ENCODE data around the gene KIFC3. TPM values are rescaled to one million over a fixed set of nuclear protein-coding genes. Genes with fewer than 3 reads are reported as not detected.
A peak's percentile ranks its signal among the peaks of the same experiment; 100 is the strongest.

Gene KIFC3
- total and polyA plus RNA-seq, 2 of the 13 experiments (the other 11 are each of a cell fraction or from before 2014, with no cell fraction given), result 42.1 to 45.3 TPM

DNA sequence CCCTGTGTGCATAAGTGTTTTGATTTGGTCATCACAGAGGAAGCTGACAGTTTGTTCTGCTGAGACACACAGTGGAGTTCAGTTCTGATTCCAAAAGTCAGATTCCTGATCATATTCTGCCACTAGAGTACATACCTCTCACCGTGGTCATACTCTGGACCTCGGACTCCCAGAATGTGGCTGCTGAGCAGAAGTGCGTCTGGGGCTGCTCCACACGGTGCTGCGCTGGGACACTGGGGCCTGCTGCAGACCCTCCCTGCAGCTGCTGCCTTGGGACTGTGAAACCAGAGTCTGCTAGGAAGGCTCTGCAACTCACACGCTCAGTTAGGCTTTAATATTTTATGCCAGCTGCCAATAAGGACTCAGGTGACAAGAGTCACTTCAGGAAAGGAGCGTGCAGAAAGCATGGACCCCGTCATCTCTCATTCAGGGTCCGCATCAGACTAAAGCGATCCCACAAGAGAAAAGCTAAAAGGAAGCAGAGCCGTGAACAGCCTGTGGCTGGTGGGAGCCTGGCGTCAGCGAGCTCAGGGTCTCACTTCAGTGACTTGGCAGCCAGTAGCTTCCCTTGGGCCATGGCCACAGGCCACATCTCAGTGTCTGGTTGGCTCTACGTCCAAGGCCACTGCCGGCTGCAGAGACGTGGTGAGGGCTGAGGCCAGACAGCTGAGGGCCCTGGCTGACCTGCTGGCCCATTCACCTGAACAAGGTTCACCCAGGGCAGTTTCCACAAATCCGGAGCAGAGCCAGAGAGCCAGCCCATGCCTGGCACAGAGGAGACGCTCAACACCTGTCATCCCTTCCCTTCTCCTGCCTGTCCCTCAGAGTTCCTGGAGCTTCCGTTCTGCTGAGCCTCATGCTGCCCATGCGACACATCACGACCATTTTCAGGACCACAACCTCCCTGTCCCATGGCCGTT is 24.7 kb upstream of the KIFC3 start (continued):
- TF ChIP-seq ONECUT2 (CRISPR knock-in tag; IDR thresholded peaks at IDR 0.05) (no peak), TCF7L2 (IDR thresholded peaks at IDR 0.05; ENCODE audit: low read depth, low read length) (no peak), ZNF790 (CRISPR knock-in tag; IDR thresholded peaks at IDR 0.05; ENCODE audit: borderline replicate concordance) (no peak), MIER2 (CRISPR knock-in tag; IDR thresholded peaks at IDR 0.05) (peak; percentile 77), ZMYM3 (CRISPR knock-in tag; IDR thresholded peaks at IDR 0.05) (peak; percentile 95), ZNF253 (CRISPR knock-in tag; IDR thresholded peaks at IDR 0.05; ENCODE audit: borderline replicate concordance) (no peak), JDP2 (CRISPR knock-in tag; IDR thresholded peaks at IDR 0.05; ENCODE audit: borderline replicate concordance) (no peak), ZNF501 (CRISPR knock-in tag; IDR thresholded peaks at IDR 0.05) (peak; percentile 86), ZNF430 (CRISPR knock-in tag; IDR thresholded peaks at IDR 0.05) (peak; percentile 90; the same call in 1 of the 2 replicates), NFYB (CRISPR knock-in tag; IDR thresholded peaks at IDR 0.05) (peak; percentile 57; the same call in 1 of the 2 replicates), ZNF652 (CRISPR knock-in tag; IDR thresholded peaks at IDR 0.05; ENCODE audit: borderline replicate concordance, low read depth) (no peak), ZNF296 (CRISPR knock-in tag; conservative IDR thresholded peaks at IDR 0.05) (peak; percentile 90; the same call in 1 of the 2 replicates), TBP (CRISPR knock-in tag; IDR thresholded peaks at IDR 0.05) (no peak)
- TF ChIP-seq, protein P1, sequence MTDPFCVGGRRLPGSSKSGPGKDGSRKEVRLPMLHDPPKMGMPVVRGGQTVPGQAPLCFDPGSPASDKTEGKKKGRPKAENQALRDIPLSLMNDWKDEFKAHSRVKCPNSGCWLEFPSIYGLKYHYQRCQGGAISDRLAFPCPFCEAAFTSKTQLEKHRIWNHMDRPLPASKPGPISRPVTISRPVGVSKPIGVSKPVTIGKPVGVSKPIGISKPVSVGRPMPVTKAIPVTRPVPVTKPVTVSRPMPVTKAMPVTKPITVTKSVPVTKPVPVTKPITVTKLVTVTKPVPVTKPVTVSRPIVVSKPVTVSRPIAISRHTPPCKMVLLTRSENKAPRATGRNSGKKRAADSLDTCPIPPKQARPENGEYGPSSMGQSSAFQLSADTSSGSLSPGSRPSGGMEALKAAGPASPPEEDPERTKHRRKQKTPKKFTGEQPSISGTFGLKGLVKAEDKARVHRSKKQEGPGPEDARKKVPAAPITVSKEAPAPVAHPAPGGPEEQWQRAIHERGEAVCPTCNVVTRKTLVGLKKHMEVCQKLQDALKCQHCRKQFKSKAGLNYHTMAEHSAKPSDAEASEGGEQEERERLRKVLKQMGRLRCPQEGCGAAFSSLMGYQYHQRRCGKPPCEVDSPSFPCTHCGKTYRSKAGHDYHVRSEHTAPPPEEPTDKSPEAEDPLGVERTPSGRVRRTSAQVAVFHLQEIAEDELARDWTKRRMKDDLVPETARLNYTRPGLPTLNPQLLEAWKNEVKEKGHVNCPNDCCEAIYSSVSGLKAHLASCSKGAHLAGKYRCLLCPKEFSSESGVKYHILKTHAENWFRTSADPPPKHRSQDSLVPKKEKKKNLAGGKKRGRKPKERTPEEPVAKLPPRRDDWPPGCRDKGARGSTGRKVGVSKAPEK (CRISPR knock-in tag; IDR thresholded peaks at IDR 0.05; ENCODE audit: borderline replicate concordance), result peak; percentile 98
- TF ChIP-seq, protein P2, sequence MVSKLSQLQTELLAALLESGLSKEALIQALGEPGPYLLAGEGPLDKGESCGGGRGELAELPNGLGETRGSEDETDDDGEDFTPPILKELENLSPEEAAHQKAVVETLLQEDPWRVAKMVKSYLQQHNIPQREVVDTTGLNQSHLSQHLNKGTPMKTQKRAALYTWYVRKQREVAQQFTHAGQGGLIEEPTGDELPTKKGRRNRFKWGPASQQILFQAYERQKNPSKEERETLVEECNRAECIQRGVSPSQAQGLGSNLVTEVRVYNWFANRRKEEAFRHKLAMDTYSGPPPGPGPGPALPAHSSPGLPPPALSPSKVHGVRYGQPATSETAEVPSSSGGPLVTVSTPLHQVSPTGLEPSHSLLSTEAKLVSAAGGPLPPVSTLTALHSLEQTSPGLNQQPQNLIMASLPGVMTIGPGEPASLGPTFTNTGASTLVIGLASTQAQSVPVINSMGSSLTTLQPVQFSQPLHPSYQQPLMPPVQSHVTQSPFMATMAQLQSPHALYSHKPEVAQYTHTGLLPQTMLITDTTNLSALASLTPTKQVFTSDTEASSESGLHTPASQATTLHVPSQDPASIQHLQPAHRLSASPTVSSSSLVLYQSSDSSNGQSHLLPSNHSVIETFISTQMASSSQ (IDR thresholded peaks at IDR 0.05; ENCODE audit: low read depth), result no peak
- TF ChIP-seq, protein P2 (CRISPR knock-in tag; IDR thresholded peaks at IDR 0.05; ENCODE audit: borderline replicate concordance), result peak; percentile 64; the same call in 1 of the 2 replicates
- TF ChIP-seq, protein P3, sequence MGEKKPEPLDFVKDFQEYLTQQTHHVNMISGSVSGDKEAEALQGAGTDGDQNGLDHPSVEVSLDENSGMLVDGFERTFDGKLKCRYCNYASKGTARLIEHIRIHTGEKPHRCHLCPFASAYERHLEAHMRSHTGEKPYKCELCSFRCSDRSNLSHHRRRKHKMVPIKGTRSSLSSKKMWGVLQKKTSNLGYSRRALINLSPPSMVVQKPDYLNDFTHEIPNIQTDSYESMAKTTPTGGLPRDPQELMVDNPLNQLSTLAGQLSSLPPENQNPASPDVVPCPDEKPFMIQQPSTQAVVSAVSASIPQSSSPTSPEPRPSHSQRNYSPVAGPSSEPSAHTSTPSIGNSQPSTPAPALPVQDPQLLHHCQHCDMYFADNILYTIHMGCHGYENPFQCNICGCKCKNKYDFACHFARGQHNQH (CRISPR knock-in tag; IDR thresholded peaks at IDR 0.05), result peak; percentile 69
- TF ChIP-seq, protein P4, sequence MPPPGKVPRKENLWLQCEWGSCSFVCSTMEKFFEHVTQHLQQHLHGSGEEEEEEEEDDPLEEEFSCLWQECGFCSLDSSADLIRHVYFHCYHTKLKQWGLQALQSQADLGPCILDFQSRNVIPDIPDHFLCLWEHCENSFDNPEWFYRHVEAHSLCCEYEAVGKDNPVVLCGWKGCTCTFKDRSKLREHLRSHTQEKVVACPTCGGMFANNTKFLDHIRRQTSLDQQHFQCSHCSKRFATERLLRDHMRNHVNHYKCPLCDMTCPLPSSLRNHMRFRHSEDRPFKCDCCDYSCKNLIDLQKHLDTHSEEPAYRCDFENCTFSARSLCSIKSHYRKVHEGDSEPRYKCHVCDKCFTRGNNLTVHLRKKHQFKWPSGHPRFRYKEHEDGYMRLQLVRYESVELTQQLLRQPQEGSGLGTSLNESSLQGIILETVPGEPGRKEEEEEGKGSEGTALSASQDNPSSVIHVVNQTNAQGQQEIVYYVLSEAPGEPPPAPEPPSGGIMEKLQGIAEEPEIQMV (CRISPR knock-in tag; IDR thresholded peaks at IDR 0.05; ENCODE audit: low read depth), result peak; percentile 20; the same call in 1 of the 2 replicates
- TF ChIP-seq, protein P5, sequence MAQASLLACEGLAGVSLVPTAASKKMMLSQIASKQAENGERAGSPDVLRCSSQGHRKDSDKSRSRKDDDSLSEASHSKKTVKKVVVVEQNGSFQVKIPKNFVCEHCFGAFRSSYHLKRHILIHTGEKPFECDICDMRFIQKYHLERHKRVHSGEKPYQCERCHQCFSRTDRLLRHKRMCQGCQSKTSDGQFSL (CRISPR knock-in tag; IDR thresholded peaks at IDR 0.05), result peak; percentile 53; the same call in 1 of the 2 replicates

Measured in HepG2 (cell line).